ENCODE data around the gene BLTP3A. TPM values are rescaled to one million over a fixed set of nuclear protein-coding genes. Genes with fewer than 3 reads are reported as not detected.
A peak's percentile ranks its signal among the peaks of the same experiment; 100 is the strongest.

The BLTP3A gene
- total and polyA plus RNA-seq, 2 of the 13 experiments (the other 11 are each of a cell fraction or from before 2014, with no cell fraction given): 22.1 to 24.0 TPM

DNA sequence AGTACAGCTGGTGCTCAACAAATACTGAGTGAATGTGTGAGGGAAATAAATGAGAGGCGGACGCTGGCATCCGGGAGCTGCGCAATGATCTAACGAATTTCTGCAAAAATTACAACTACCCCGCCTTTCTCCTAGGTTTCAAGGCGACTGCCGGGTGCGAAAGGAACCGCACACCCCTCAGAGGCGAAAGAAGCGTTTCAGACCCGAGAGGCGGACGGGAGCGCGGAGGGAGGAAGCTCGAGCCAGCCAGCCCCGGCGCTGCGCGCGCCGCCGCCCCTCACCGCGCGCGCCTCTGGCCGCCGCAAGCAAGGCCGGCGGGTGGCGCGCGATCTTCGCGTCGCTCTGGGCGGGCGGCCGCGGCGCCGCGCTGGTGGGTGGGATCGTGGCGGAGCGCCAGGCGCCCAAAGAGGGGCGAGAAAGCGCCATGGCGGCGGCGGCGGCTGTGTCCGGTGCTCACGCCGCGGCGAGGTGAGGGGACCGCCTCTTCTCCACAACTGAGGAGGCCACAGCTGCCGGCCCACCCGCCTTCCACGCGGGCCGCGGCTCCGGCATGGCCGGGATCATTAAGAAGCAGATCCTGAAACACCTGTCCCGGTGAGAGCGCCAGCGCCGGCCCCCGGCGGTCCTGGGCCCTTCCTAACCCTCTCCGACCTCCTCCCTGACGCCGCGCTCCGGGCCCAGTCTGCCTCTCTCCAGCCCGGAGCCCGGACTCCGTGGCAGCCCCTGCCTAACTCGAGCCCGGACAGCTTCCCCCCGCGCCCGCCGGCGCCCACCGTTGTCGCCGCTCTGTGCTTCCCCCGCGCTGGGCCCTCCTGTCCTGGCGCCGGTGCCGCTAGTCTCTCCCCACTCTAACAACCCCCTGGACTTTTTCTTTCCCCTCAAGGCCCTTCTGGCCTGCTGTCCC is at the start of gene BLTP3A (continued):
- TF ChIP-seq, protein P1, sequence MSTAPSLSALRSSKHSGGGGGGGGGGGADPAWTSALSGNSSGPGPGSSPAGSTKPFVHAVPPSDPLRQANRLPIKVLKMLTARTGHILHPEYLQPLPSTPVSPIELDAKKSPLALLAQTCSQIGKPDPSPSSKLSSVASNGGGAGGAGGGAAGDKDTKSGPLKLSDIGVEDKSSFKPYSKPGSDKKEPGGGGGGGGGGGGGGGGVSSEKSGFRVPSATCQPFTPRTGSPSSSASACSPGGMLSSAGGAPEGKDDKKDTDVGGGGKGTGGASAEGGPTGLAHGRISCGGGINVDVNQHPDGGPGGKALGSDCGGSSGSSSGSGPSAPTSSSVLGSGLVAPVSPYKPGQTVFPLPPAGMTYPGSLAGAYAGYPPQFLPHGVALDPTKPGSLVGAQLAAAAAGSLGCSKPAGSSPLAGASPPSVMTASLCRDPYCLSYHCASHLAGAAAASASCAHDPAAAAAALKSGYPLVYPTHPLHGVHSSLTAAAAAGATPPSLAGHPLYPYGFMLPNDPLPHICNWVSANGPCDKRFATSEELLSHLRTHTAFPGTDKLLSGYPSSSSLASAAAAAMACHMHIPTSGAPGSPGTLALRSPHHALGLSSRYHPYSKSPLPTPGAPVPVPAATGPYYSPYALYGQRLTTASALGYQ (CRISPR knock-in tag; IDR thresholded peaks at IDR 0.05): 0 out of 2 replicates have a peak, but pooled peaks have one; percentile 57
- TF ChIP-seq, protein P2, sequence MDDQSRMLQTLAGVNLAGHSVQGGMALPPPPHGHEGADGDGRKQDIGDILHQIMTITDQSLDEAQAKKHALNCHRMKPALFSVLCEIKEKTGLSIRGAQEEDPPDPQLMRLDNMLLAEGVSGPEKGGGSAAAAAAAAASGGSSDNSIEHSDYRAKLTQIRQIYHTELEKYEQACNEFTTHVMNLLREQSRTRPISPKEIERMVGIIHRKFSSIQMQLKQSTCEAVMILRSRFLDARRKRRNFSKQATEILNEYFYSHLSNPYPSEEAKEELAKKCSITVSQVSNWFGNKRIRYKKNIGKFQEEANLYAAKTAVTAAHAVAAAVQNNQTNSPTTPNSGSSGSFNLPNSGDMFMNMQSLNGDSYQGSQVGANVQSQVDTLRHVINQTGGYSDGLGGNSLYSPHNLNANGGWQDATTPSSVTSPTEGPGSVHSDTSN (CRISPR knock-in tag; IDR thresholded peaks at IDR 0.05; ENCODE audit: borderline replicate concordance): 0 out of 2 replicates have a peak, but pooled peaks have one; percentile 7
- TF ChIP-seq ZNF441 (CRISPR knock-in tag; IDR thresholded peaks at IDR 0.05; ENCODE audit: borderline replicate concordance): peak; percentile 65
- no peak for TF ChIP-seq NR3C1 (CRISPR knock-in tag; IDR thresholded peaks at IDR 0.05)
- no peak for TF ChIP-seq SMARCE1 (IDR thresholded peaks at IDR 0.05; ENCODE audit: borderline replicate concordance)
- TF ChIP-seq, protein P3, sequence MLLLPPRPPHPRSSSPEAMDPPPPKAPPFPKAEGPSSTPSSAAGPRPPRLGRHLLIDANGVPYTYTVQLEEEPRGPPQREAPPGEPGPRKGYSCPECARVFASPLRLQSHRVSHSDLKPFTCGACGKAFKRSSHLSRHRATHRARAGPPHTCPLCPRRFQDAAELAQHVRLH (CRISPR knock-in tag; IDR thresholded peaks at IDR 0.05; ENCODE audit: borderline replicate concordance, low read depth): 0 out of 2 replicates have a peak, but pooled peaks have one; percentile 13
- TF ChIP-seq, protein P4, sequence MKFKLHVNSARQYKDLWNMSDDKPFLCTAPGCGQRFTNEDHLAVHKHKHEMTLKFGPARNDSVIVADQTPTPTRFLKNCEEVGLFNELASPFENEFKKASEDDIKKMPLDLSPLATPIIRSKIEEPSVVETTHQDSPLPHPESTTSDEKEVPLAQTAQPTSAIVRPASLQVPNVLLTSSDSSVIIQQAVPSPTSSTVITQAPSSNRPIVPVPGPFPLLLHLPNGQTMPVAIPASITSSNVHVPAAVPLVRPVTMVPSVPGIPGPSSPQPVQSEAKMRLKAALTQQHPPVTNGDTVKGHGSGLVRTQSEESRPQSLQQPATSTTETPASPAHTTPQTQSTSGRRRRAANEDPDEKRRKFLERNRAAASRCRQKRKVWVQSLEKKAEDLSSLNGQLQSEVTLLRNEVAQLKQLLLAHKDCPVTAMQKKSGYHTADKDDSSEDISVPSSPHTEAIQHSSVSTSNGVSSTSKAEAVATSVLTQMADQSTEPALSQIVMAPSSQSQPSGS (CRISPR knock-in tag; IDR thresholded peaks at IDR 0.05): no peak; the same call in 1 of the 2 replicates
- TF ChIP-seq ZSCAN31 (CRISPR knock-in tag; IDR thresholded peaks at IDR 0.05; ENCODE audit: low read depth): 0 out of 2 replicates have a peak, but pooled peaks have one; percentile 19
- TF ChIP-seq MAZ (IDR thresholded peaks at IDR 0.05; ENCODE audit: borderline replicate concordance, low read depth, low read length): no peak
- peak; percentile 79; the same call in 1 of the 2 replicates for TF ChIP-seq MAZ (CRISPR knock-in tag; IDR thresholded peaks at IDR 0.05; ENCODE audit: low read depth)
- TF ChIP-seq, protein P5, sequence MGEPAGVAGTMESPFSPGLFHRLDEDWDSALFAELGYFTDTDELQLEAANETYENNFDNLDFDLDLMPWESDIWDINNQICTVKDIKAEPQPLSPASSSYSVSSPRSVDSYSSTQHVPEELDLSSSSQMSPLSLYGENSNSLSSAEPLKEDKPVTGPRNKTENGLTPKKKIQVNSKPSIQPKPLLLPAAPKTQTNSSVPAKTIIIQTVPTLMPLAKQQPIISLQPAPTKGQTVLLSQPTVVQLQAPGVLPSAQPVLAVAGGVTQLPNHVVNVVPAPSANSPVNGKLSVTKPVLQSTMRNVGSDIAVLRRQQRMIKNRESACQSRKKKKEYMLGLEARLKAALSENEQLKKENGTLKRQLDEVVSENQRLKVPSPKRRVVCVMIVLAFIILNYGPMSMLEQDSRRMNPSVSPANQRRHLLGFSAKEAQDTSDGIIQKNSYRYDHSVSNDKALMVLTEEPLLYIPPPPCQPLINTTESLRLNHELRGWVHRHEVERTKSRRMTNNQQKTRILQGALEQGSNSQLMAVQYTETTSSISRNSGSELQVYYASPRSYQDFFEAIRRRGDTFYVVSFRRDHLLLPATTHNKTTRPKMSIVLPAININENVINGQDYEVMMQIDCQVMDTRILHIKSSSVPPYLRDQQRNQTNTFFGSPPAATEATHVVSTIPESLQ (CRISPR knock-in tag; conservative IDR thresholded peaks at IDR 0.05): 0 out of 2 replicates have a peak, but pooled peaks have one; percentile 39
- TF ChIP-seq SNAI1 (CRISPR knock-in tag; IDR thresholded peaks at IDR 0.05; ENCODE audit: borderline replicate concordance): peak; percentile 80; the same call in 1 of the 2 replicates
- TF ChIP-seq, protein P6, sequence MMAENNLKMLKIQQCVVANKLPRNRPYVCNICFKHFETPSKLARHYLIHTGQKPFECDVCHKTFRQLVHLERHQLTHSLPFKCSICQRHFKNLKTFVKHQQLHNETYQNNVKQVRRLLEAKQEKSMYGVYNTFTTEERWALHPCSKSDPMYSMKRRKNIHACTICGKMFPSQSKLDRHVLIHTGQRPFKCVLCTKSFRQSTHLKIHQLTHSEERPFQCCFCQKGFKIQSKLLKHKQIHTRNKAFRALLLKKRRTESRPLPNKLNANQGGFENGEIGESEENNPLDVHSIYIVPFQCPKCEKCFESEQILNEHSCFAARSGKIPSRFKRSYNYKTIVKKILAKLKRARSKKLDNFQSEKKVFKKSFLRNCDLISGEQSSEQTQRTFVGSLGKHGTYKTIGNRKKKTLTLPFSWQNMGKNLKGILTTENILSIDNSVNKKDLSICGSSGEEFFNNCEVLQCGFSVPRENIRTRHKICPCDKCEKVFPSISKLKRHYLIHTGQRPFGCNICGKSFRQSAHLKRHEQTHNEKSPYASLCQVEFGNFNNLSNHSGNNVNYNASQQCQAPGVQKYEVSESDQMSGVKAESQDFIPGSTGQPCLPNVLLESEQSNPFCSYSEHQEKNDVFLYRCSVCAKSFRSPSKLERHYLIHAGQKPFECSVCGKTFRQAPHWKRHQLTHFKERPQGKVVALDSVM (CRISPR knock-in tag; IDR thresholded peaks at IDR 0.05): 0 out of 2 replicates have a peak, but pooled peaks have one; percentile 47
- TF ChIP-seq ZNF235 (CRISPR knock-in tag; IDR thresholded peaks at IDR 0.05; ENCODE audit: borderline replicate concordance): peak; percentile 22; the same call in 1 of the 2 replicates
- TF ChIP-seq ZNF256 (CRISPR knock-in tag; conservative IDR thresholded peaks at IDR 0.05): peak; percentile 27; the same call in 1 of the 2 replicates
- 0 out of 2 replicates have a peak, but pooled peaks have one; percentile 7 for TF ChIP-seq RCOR2 (CRISPR knock-in tag; IDR thresholded peaks at IDR 0.05)
- TF ChIP-seq ZNF816 (CRISPR knock-in tag; IDR thresholded peaks at IDR 0.05; ENCODE audit: borderline replicate concordance): 0 out of 2 replicates have a peak, but pooled peaks have one; percentile 3
- TF ChIP-seq ISL2 (CRISPR knock-in tag; IDR thresholded peaks at IDR 0.05): peak; percentile 14; the same call in 1 of the 2 replicates

Data from HepG2 (cell line).